Lower leg skin (tissue), 3 donors: ENCODE results near the gene LYVE1.

Experiments
- POLR2A ChIP-seq, 2 donors: fragments of 450-650 bp; IDR thresholded peaks; one replicate each; pipeline ENCODE4 v1.6.1; 2016 to 2017; ENCODE audit warnings: antibody characterized with exemption in 2 of 2, mild to moderate bottlenecking in 1 of 2, moderate library complexity in 1 of 2
- TF ChIP-seq, protein P1 (sequence below), 3 donors: fragments of 450-650 bp; IDR thresholded peaks; one replicate each; pipeline ENCODE4 v1.5.1; 2016; ENCODE audit warnings: antibody characterized with exemption in 3 of 3, mild to moderate bottlenecking in 3 of 3, moderate library complexity in 2 of 3

DNA sequence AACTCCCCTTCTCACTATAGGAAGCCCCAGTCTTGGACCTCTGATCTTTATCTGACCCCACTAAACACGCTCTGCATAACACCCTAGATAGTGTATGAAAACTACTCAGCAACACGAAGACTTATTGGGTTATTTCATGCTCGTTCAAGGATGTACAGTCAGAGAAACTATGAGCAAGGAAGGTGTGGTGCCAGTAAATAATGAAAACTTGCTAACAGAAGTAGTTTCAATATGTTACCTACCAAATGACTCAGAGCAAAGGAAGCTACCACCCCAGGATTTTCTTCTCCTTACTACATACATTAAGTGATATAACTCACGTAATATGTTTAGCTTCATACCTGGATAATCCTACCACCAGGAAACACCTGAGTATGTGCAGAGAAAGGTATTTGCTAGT is 25.9 kb upstream of the LYVE1 start:
- TF ChIP-seq, protein P1, sequence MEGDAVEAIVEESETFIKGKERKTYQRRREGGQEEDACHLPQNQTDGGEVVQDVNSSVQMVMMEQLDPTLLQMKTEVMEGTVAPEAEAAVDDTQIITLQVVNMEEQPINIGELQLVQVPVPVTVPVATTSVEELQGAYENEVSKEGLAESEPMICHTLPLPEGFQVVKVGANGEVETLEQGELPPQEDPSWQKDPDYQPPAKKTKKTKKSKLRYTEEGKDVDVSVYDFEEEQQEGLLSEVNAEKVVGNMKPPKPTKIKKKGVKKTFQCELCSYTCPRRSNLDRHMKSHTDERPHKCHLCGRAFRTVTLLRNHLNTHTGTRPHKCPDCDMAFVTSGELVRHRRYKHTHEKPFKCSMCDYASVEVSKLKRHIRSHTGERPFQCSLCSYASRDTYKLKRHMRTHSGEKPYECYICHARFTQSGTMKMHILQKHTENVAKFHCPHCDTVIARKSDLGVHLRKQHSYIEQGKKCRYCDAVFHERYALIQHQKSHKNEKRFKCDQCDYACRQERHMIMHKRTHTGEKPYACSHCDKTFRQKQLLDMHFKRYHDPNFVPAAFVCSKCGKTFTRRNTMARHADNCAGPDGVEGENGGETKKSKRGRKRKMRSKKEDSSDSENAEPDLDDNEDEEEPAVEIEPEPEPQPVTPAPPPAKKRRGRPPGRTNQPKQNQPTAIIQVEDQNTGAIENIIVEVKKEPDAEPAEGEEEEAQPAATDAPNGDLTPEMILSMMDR (IDR thresholded peaks at IDR 0.05), result no peak
- TF ChIP-seq POLR2A (IDR thresholded peaks at IDR 0.05), result no peak
